Ishikawa (cell line): ENCODE results near the gene SLC32A1.

Source experiments
- CREB1 ChIP-seq: IDR thresholded peaks from 2 replicates; pipeline ENCODE4 v1.6.1; 2012; ENCODE audit warnings: low read depth
- EGR1 ChIP-seq: IDR thresholded peaks from 2 replicates; pipeline ENCODE4 v1.6.1; 2012
- EP300 ChIP-seq: IDR thresholded peaks from 2 replicates; pipeline ENCODE4 v1.6.1; 2012; ENCODE audit warnings: borderline replicate concordance
- FOXM1 ChIP-seq: IDR thresholded peaks from 2 replicates; pipeline ENCODE4 v1.6.1; 2012; ENCODE audit warnings: low read depth, borderline replicate concordance
- NFIC ChIP-seq: IDR thresholded peaks from 2 replicates; pipeline ENCODE4 v1.6.1; 2012
- RAD21 ChIP-seq: IDR thresholded peaks from 2 replicates; pipeline ENCODE4 v1.6.1; 2012; ENCODE audit warnings: low read depth
- TAF1 ChIP-seq: IDR thresholded peaks from 2 replicates; pipeline ENCODE4 v1.6.1; 2012; ENCODE audit warnings: low read depth, mild to moderate bottlenecking
- TCF12 ChIP-seq: IDR thresholded peaks from 2 replicates; pipeline ENCODE4 v1.6.1; 2012; ENCODE audit warnings: low read depth
- TEAD4 ChIP-seq: IDR thresholded peaks from 2 replicates; pipeline ENCODE4 v1.6.1; 2012
- YY1 ChIP-seq: IDR thresholded peaks from 2 replicates; pipeline ENCODE4 v1.6.1; 2012; ENCODE audit warnings: low read depth
- TF ChIP-seq, protein P1 (sequence below): IDR thresholded peaks from 2 replicates; pipeline ENCODE4 v1.6.1; 2012; ENCODE audit warnings: low read depth, mild to moderate bottlenecking
- TF ChIP-seq, protein P2 (sequence below): IDR thresholded peaks from 2 replicates; pipeline ENCODE4 v1.6.1; 2012
- TF ChIP-seq, protein P3 (sequence below): IDR thresholded peaks from 2 replicates; pipeline ENCODE4 v1.6.1; 2012

DNA sequence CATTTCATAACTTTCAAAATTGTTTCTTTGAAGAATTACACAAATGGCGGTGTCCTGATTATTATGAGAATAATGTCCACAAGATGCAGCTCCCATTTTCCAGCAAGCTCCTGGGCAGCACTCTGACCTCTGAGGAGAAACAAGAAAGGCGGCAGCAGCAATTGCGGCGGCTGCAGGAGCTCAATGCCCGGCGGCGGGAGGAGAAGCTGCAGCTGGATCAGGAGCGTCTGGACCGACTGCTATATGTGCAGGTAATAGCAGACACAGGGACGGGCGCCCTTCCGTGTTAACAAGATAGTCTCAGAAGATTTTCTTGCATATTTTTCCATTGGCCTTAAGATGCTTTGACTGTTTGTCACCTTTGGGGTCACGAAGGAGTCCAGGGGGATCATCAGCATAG, 30.6 kb downstream of the SLC32A1 start:
- TF ChIP-seq TEAD4 (no peak), FOXM1 (no peak), NFIC (no peak), RAD21 (no peak), TAF1 (no peak), EGR1 (no peak), CREB1 (no peak), EP300 (no peak), YY1 (no peak), TCF12 (no peak)
- TF ChIP-seq, protein P1, sequence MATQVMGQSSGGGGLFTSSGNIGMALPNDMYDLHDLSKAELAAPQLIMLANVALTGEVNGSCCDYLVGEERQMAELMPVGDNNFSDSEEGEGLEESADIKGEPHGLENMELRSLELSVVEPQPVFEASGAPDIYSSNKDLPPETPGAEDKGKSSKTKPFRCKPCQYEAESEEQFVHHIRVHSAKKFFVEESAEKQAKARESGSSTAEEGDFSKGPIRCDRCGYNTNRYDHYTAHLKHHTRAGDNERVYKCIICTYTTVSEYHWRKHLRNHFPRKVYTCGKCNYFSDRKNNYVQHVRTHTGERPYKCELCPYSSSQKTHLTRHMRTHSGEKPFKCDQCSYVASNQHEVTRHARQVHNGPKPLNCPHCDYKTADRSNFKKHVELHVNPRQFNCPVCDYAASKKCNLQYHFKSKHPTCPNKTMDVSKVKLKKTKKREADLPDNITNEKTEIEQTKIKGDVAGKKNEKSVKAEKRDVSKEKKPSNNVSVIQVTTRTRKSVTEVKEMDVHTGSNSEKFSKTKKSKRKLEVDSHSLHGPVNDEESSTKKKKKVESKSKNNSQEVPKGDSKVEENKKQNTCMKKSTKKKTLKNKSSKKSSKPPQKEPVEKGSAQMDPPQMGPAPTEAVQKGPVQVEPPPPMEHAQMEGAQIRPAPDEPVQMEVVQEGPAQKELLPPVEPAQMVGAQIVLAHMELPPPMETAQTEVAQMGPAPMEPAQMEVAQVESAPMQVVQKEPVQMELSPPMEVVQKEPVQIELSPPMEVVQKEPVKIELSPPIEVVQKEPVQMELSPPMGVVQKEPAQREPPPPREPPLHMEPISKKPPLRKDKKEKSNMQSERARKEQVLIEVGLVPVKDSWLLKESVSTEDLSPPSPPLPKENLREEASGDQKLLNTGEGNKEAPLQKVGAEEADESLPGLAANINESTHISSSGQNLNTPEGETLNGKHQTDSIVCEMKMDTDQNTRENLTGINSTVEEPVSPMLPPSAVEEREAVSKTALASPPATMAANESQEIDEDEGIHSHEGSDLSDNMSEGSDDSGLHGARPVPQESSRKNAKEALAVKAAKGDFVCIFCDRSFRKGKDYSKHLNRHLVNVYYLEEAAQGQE: no peak
- TF ChIP-seq, protein P2, sequence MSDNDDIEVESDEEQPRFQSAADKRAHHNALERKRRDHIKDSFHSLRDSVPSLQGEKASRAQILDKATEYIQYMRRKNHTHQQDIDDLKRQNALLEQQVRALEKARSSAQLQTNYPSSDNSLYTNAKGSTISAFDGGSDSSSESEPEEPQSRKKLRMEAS: no peak
- TF ChIP-seq, protein P3, sequence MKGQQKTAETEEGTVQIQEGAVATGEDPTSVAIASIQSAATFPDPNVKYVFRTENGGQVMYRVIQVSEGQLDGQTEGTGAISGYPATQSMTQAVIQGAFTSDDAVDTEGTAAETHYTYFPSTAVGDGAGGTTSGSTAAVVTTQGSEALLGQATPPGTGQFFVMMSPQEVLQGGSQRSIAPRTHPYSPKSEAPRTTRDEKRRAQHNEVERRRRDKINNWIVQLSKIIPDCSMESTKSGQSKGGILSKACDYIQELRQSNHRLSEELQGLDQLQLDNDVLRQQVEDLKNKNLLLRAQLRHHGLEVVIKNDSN: no peak
